CD8-positive, alpha-beta memory T cell (primary cell): ENCODE measurements around the gene ZNF547. TPM values are rescaled to one million over a fixed set of nuclear protein-coding genes. Genes with fewer than 3 reads are reported as not detected.

Experiments
- CTCF ChIA-PET: fragments of 350-600 bp; sonication (Branson Sonifier 250); formaldehyde crosslinking; loops from one replicate; lab custom pipeline; 2021; ENCODE audit warnings: antibody characterized with exemption; lab: Charles Lee
- POLR2A ChIA-PET: fragments of 350-600 bp; sonication (Branson Sonifier 250); formaldehyde crosslinking; loops from one replicate; lab custom pipeline; 2021; ENCODE audit warnings: antibody characterized with exemption; lab: Charles Lee
- DNase-seq, 5 donors: peaks; one replicate each; pipeline versions ENCODE4 v3.0.0 to v3.0.0-alpha.2; 2020 to 2022; ENCODE audit warnings: mixed read lengths in 1 of 5
- H3K27ac ChIP-seq: one replicate; pipeline ENCODE4 v1.7.0; 2013; ENCODE audit warnings: low read depth, mild to moderate bottlenecking, low read length, moderate library complexity
- H3K27me3 ChIP-seq: 2 replicates; pipeline ENCODE4 v1.7.0; 2013; ENCODE audit warnings: low read length, mild to moderate bottlenecking; ENCODE audit not compliant: insufficient read depth, poor library complexity, severe bottlenecking
- H3K36me3 ChIP-seq: 2 replicates; pipeline ENCODE4 v1.7.0; 2013; ENCODE audit warnings: mild to moderate bottlenecking, low read length, moderate library complexity; ENCODE audit not compliant: insufficient read depth
- H3K4me1 ChIP-seq: 2 replicates; pipeline ENCODE4 v1.7.0; 2013; ENCODE audit warnings: mild to moderate bottlenecking, low read length, moderate library complexity; ENCODE audit not compliant: insufficient read depth
- H3K4me3 ChIP-seq: 2 replicates; pipeline ENCODE4 v1.7.0; 2013; ENCODE audit warnings: mild to moderate bottlenecking, low read length
- H3K9me3 ChIP-seq: 2 replicates; pipeline ENCODE4 v1.7.0; 2013; ENCODE audit warnings: mild to moderate bottlenecking, low read length
- H3K27ac Mint-ChIP-seq, 8 donors: one replicate each; pipeline ENCODE4 v1.8.0; 2020 to 2021; ENCODE audit warnings: mixed read lengths in 8 of 8, mild to moderate bottlenecking in 6 of 8, inconsistent platforms in 3 of 8, moderate library complexity in 3 of 8
- H3K27me3 Mint-ChIP-seq, 2 donors: one replicate each; pipeline ENCODE4 v1.8.0; 2020 to 2021; ENCODE audit warnings: mixed read lengths in 2 of 2, mild to moderate bottlenecking in 1 of 2, moderate library complexity in 1 of 2
- H3K36me3 Mint-ChIP-seq, 3 donors: one replicate each; pipeline ENCODE4 v1.8.0; 2020 to 2021; ENCODE audit warnings: mixed read lengths in 3 of 3, inconsistent platforms in 1 of 3, mild to moderate bottlenecking in 1 of 3
- H3K4me1 Mint-ChIP-seq, 3 donors: one replicate each; pipeline ENCODE4 v1.8.0; 2020 to 2021; ENCODE audit warnings: mixed read lengths in 3 of 3, inconsistent platforms in 1 of 3, mild to moderate bottlenecking in 1 of 3
- H3K4me3 Mint-ChIP-seq, 7 donors: one replicate each; pipeline ENCODE4 v1.8.0; 2020 to 2021; ENCODE audit warnings: mixed read lengths in 7 of 7, mild to moderate bottlenecking in 6 of 7, moderate library complexity in 4 of 7, inconsistent platforms in 2 of 7
- H3K9me3 Mint-ChIP-seq, 5 donors: one replicate each; pipeline ENCODE4 v1.8.0; 2020 to 2022; ENCODE audit warnings: mixed read lengths in 5 of 5, mild to moderate bottlenecking in 3 of 5, moderate library complexity in 2 of 5, inconsistent platforms in 1 of 5
- polyA plus RNA-seq: library from polyadenylated mRNA; unstranded; fragments of 300-500 nt; fragmentation: Illumina TruSeq; gene quantifications from one replicate; pipeline ENCODE4 v1.2.3, GENCODE V29; 2021
- total RNA-seq, 2 experiments: library from RNA; stranded (reverse); gene quantifications; one replicate each; pipeline ENCODE4 v1.2.3, GENCODE V29; 2021

ZNF547 gene
- total RNA-seq (1 to 10 TPM; 2.2 to 3.3 TPM), polyA plus RNA-seq (1.7 TPM)

GRCh38 chr19:57362997-57363687, at the start of gene ZNF547, which contains the start of gene TRAPPC2B:
TSS of gene ZNF547 (plus strand) at chr19:57363551. CDS start at chr19:57368556, 5,005 bp downstream.
TSS of gene TRAPPC2B (plus strand) at chr19:57363551. CDS start at chr19:57364834, 1,283 bp downstream.
- Mint-ChIP-seq H3K27ac (peak within 1 kb of the TSS; percentile 91 to 100 (median 98)), H3K4me3 (peak within 1 kb of the TSS; percentile 85 to 94 (median 91)), H3K27me3 (peaks cover 0 to 6% of the 10 kb centered on the region in 2 donors), H3K36me3 (peaks cover 8 to 51% (median 31%) of the 10 kb centered on the region in 3 donors), H3K4me1 (peaks cover 16 to 22% (median 19%) of the 10 kb centered on the region in 3 donors), H3K9me3 (peaks cover 6 to 61% (median 48%) of the 10 kb centered on the region in 5 donors)
- DNase-seq, result peak; percentile 95 to 99 (median 98)
- H3K4me3 ChIP-seq, result peak within 1 kb of the TSS; percentile 85
- ChIA-PET CTCF (no interaction called here), POLR2A (interaction anchor here (0.7 to 1.6 kb wide), 3 partner anchors 12 to 114 kb away, joined by 3 to 6 read pairs (median 3); partner anchors contain the start of genes ZNF304 and ZNF548)
- H3K27me3 ChIP-seq, result no peaks in the 10 kb centered on the region
- H3K4me1 ChIP-seq, result peaks cover 12% of the 10 kb centered on the region
- H3K9me3 ChIP-seq, result peaks cover 7% of the 10 kb centered on the region
- H3K36me3 ChIP-seq, result no peaks in the 10 kb centered on the region
- H3K27ac ChIP-seq, result peak within 1 kb of the TSS; percentile 69

- ChIA-PET POLR2A (no interaction called here), CTCF (no interaction called here)
- Histone ChIP-seq H3K36me3 (no peaks in the 10 kb centered on the region), H3K27me3 (peaks cover 8% of the 10 kb centered on the region), H3K9me3 (no peaks in the 10 kb centered on the region), H3K4me1 (no peaks in the 10 kb centered on the region), H3K27ac (no peak overlapping the region), H3K4me3 (no peak overlapping the region)
- Mint-ChIP-seq H3K27ac (no peak overlapping the region), H3K9me3 (peaks cover 0 to 39% (median 14%) of the 10 kb centered on the region in 5 donors), H3K27me3 (peaks cover 14 to 35% of the 10 kb centered on the region in 2 donors), H3K4me1 (peaks cover 0 to 4% (median 3%) of the 10 kb centered on the region in 3 donors), H3K36me3 (peaks cover 0 to 26% (median 0%) of the 10 kb centered on the region in 3 donors), H3K4me3 (no peak overlapping the region)
- DNase-seq, result no peak
Measured at GRCh38 chr19:57314146-57314545, 49.2 kb upstream of the ZNF547 start.

- peaks cover 8% of the 10 kb centered on the region for H3K9me3 ChIP-seq
- no peak overlapping the region for H3K4me3 ChIP-seq
- Mint-ChIP-seq H3K4me3 (no peak overlapping the region), H3K27ac (no peak overlapping the region), H3K36me3 (peaks cover 0 to 46% (median 21%) of the 10 kb centered on the region in 3 donors), H3K4me1 (peaks cover 24 to 29% (median 29%) of the 10 kb centered on the region in 3 donors), H3K27me3 (peaks cover 14 to 35% of the 10 kb centered on the region in 2 donors), H3K9me3 (peaks cover 0 to 46% (median 18%) of the 10 kb centered on the region in 5 donors)
- no peak overlapping the region for H3K27ac ChIP-seq
- CTCF ChIA-PET, result no interaction called here
- no peaks in the 10 kb centered on the region for H3K36me3 ChIP-seq
- POLR2A ChIA-PET, result interaction anchor here (0.7 kb wide), 2 partner anchors 28 to 555 kb away, joined by 7 to 11 read pairs; no protein-coding TSS in a partner anchor
- DNase-seq, result no peak
- peaks cover 8% of the 10 kb centered on the region for H3K27me3 ChIP-seq
- H3K4me1 ChIP-seq, result peaks cover 22% of the 10 kb centered on the region
Measured at GRCh38 chr19:57317503-57317902, 45.8 kb upstream of the ZNF547 start.

GRCh38 chr19:57319869-57320179, 43.5 kb upstream of the ZNF547 start:
- peak overlapping the region; percentile 68 for H3K4me3 ChIP-seq
- peaks cover 13% of the 10 kb centered on the region for H3K36me3 ChIP-seq
- POLR2A ChIA-PET, result interaction anchor here (0.6 kb wide), 1 partner anchor 37 kb away, joined by 3 read pairs; no protein-coding TSS in a partner anchor
- no peak for DNase-seq
- H3K27me3 ChIP-seq, result peaks cover 8% of the 10 kb centered on the region
- Mint-ChIP-seq H3K4me1 (peaks cover 31 to 45% (median 33%) of the 10 kb centered on the region in 3 donors), H3K36me3 (peaks cover 11 to 63% (median 42%) of the 10 kb centered on the region in 3 donors), H3K27me3 (peaks cover 14 to 29% of the 10 kb centered on the region in 2 donors), H3K27ac (peak overlapping the region; percentile 92 to 99 (median 98)), H3K9me3 (peaks cover 0 to 51% (median 22%) of the 10 kb centered on the region in 5 donors), H3K4me3 (peak overlapping the region; percentile 91 to 99 (median 93))
- H3K4me1 ChIP-seq, result peaks cover 22% of the 10 kb centered on the region
- peaks cover 8% of the 10 kb centered on the region for H3K9me3 ChIP-seq
- peak overlapping the region; percentile 87 for H3K27ac ChIP-seq
- CTCF ChIA-PET, result no interaction called here

GRCh38 chr19:57320180-57321084, 42.9 kb upstream of the ZNF547 start, which contains the start of gene ZNF543:
TSS of gene ZNF543 (plus strand) at chr19:57320472. CDS start at chr19:57320854, 382 bp downstream.
- H3K4me3 ChIP-seq, result peak within 1 kb of the TSS; percentile 68
- H3K4me1 ChIP-seq, result peaks cover 22% of the 10 kb centered on the region
- Mint-ChIP-seq H3K4me1 (peaks cover 32 to 45% (median 33%) of the 10 kb centered on the region in 3 donors), H3K27ac (peak within 1 kb of the TSS; percentile 92 to 99 (median 98)), H3K36me3 (peaks cover 13 to 63% (median 48%) of the 10 kb centered on the region in 3 donors), H3K27me3 (peaks cover 11 to 23% of the 10 kb centered on the region in 2 donors), H3K9me3 (peaks cover 0 to 51% (median 26%) of the 10 kb centered on the region in 5 donors), H3K4me3 (peak within 1 kb of the TSS; percentile 91 to 99 (median 93))
- DNase-seq, result peak; percentile 83 to 95 (median 88)
- H3K27me3 ChIP-seq, result peaks cover 8% of the 10 kb centered on the region
- POLR2A ChIA-PET, result interaction anchor here (0.6 kb wide), 1 partner anchor 37 kb away, joined by 3 read pairs; no protein-coding TSS in a partner anchor
- H3K36me3 ChIP-seq, result peaks cover 19% of the 10 kb centered on the region
- H3K9me3 ChIP-seq, result peaks cover 13% of the 10 kb centered on the region
- CTCF ChIA-PET, result no interaction called here
- H3K27ac ChIP-seq, result peak within 1 kb of the TSS; percentile 87

DNA sequence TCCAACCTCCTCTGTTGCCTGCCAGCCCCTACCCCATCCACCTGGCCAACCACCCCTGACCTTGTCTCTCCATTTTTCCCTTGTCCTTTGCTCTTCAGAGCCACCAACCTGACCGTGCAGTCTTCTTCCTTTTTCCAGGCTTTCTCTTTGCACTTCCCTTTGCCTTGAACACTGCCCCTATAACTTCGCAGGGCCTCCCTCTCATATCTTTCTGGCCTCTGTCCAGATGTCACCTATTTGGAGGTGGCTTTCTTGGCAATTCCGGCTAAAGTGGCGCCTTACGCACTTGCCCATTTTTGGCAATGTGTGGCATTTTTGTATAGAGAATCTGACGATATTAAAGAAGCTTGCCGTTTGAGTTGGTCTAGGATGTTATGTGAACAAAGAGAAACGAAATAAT, 42.2 kb upstream of the ZNF547 start:
- peaks cover 8% of the 10 kb centered on the region for H3K27me3 ChIP-seq
- peak overlapping the region; percentile 87 for H3K27ac ChIP-seq
- POLR2A ChIA-PET, result no interaction called here
- Mint-ChIP-seq H3K4me3 (peak overlapping the region; percentile 91 to 99 (median 93)), H3K9me3 (peaks cover 0 to 53% (median 30%) of the 10 kb centered on the region in 5 donors), H3K4me1 (peaks cover 32 to 45% (median 33%) of the 10 kb centered on the region in 3 donors), H3K27me3 (peaks cover 11 to 16% of the 10 kb centered on the region in 2 donors), H3K27ac (peak overlapping the region; percentile 92 to 99 (median 98)), H3K36me3 (peaks cover 17 to 63% (median 55%) of the 10 kb centered on the region in 3 donors)
- H3K4me1 ChIP-seq, result peaks cover 22% of the 10 kb centered on the region
- no peak for DNase-seq
- peaks cover 24% of the 10 kb centered on the region for H3K36me3 ChIP-seq
- peak overlapping the region; percentile 68 for H3K4me3 ChIP-seq
- CTCF ChIA-PET, result no interaction called here
- H3K9me3 ChIP-seq, result peaks cover 14% of the 10 kb centered on the region

GRCh38 chr19:57321751-57322150, 41.6 kb upstream of the ZNF547 start:
- Mint-ChIP-seq H3K4me1 (peaks cover 32 to 45% (median 33%) of the 10 kb centered on the region in 3 donors), H3K36me3 (peaks cover 20 to 64% (median 60%) of the 10 kb centered on the region in 3 donors), H3K4me3 (peak overlapping the region; percentile 52 to 99 (median 93)), H3K27me3 (peaks cover 11% of the 10 kb centered on the region in 2 donors), H3K9me3 (peaks cover 0 to 56% (median 33%) of the 10 kb centered on the region in 5 donors), H3K27ac (peak overlapping the region in 6 of 8 donors; percentile 46 to 92 (median 62))
- peak overlapping the region; percentile 68 for H3K4me3 ChIP-seq
- H3K27ac ChIP-seq, result no peak overlapping the region
- peaks cover 14% of the 10 kb centered on the region for H3K9me3 ChIP-seq
- ChIA-PET CTCF (no interaction called here), POLR2A (interaction anchor here (0.7 kb wide), 1 partner anchor 608 kb away, joined by 6 read pairs; no protein-coding TSS in a partner anchor)
- peaks cover 30% of the 10 kb centered on the region for H3K36me3 ChIP-seq
- H3K27me3 ChIP-seq, result peaks cover 8% of the 10 kb centered on the region
- DNase-seq, result no peak
- H3K4me1 ChIP-seq, result peaks cover 22% of the 10 kb centered on the region
